Neural cell (in vitro differentiated cells): ENCODE results near the gene ADORA2A. TPM values are rescaled to one million over a fixed set of nuclear protein-coding genes. Genes with fewer than 3 reads are reported as not detected.

Experiments
- H2AFZ ChIP-seq: fragments of 200-600, 300-800 bp; sonication (generic), shearing (Covaris generic); 2 replicates; pipeline ENCODE4 v1.6.0; 2014; ENCODE audit warnings: low read depth, mild to moderate bottlenecking, antibody characterized with exemption, low read length, moderate library complexity
- H3F3A ChIP-seq: fragments of 200-600 bp; shearing (Covaris generic); 2 replicates; pipeline ENCODE4 v1.6.1; 2016; ENCODE audit warnings: mild to moderate bottlenecking, moderate library complexity, mixed read lengths, antibody characterized with exemption, low read length; ENCODE audit not compliant: insufficient read depth, poor library complexity, severe bottlenecking
- H3K27ac ChIP-seq: fragments of 200-600, 300-800 bp; sonication (generic), shearing (Covaris generic); 2 replicates; pipeline ENCODE4 v1.5.1; 2014; ENCODE audit warnings: mild to moderate bottlenecking, low read length, moderate library complexity
- H3K27me3 ChIP-seq: fragments of 300-800, 200-600 bp; sonication (generic), shearing (Covaris generic); 2 replicates; pipeline ENCODE4 v1.6.0; 2014; ENCODE audit warnings: mild to moderate bottlenecking, low read depth, low read length, moderate library complexity; ENCODE audit not compliant: insufficient read depth
- H3K36me3 ChIP-seq: fragments of 300-800, 200-600 bp; sonication (generic), shearing (Covaris generic); 2 replicates; pipeline ENCODE4 v1.5.1; 2014; ENCODE audit warnings: mild to moderate bottlenecking, antibody characterized with exemption, low read length, moderate library complexity; ENCODE audit not compliant: insufficient read depth
- H3K4me2 ChIP-seq: fragments of 300-800, 200-600 bp; sonication (generic), shearing (Covaris generic); 2 replicates; pipeline ENCODE4 v1.6.0; 2014; ENCODE audit warnings: mild to moderate bottlenecking, low read length
- H3K4me3 ChIP-seq: fragments of 300-800, 200-600 bp; sonication (generic), shearing (Covaris generic); 2 replicates; pipeline ENCODE4 v1.5.1; 2014; ENCODE audit warnings: mild to moderate bottlenecking, low read length, moderate library complexity
- H3K79me2 ChIP-seq: fragments of 200-600 bp; shearing (Covaris generic); replicated peaks from 2 replicates; pipeline ENCODE4 v1.6.0; 2014; ENCODE audit warnings: mild to moderate bottlenecking, low read length, moderate library complexity; ENCODE audit not compliant: insufficient read depth
- H3K9ac ChIP-seq: fragments of 300-800, 200-600 bp; sonication (generic), shearing (Covaris generic); 2 replicates; pipeline ENCODE4 v1.6.1; 2016; ENCODE audit warnings: mild to moderate bottlenecking, low read length, mixed read lengths
- H3K9me2 ChIP-seq: fragments of 200-600 bp; shearing (Covaris generic); 2 replicates; pipeline ENCODE4 v1.6.1; 2016; ENCODE audit warnings: mild to moderate bottlenecking, low read length, mixed read lengths; ENCODE audit not compliant: insufficient read depth
- H3K9me3 ChIP-seq: fragments of 200-600, 300-800 bp; sonication (generic), shearing (Covaris generic); 2 replicates; pipeline ENCODE4 v1.6.1; 2016; ENCODE audit warnings: mild to moderate bottlenecking, mixed run types, low read length, moderate library complexity, mixed read lengths
- H4K20me1 ChIP-seq: fragments of 200-600 bp; shearing (Covaris generic); 2 replicates; pipeline ENCODE4 v1.6.1; 2016; ENCODE audit warnings: mild to moderate bottlenecking, mixed run types; ENCODE audit not compliant: insufficient read depth
- CTCF ChIP-seq: fragments of 450-650 bp; IDR thresholded peaks from 2 replicates; pipeline ENCODE4 v1.5.1; 2014; ENCODE audit warnings: antibody characterized with exemption, mild to moderate bottlenecking, moderate library complexity; ENCODE audit not compliant: poor library complexity, severe bottlenecking
- EP300 ChIP-seq: fragments of 450-650 bp; conservative IDR thresholded peaks from 2 replicates; pipeline ENCODE4 v1.6.1; 2014; ENCODE audit warnings: antibody characterized with exemption, mild to moderate bottlenecking, moderate library complexity; ENCODE audit not compliant: poor library complexity, severe bottlenecking
- EZH2 ChIP-seq: fragments of 200-600, 300-800 bp; shearing (Covaris generic), sonication (generic); IDR thresholded peaks from 2 replicates; pipeline ENCODE4 v1.6.1; 2014; ENCODE audit warnings: antibody characterized with exemption, low read length, borderline replicate concordance, mild to moderate bottlenecking; ENCODE audit not compliant: insufficient read depth, poor library complexity, severe bottlenecking
- MXI1 ChIP-seq: fragments of 450-650 bp; conservative IDR thresholded peaks from 2 replicates; pipeline ENCODE4 v1.6.1; 2014; ENCODE audit warnings: antibody characterized with exemption, mild to moderate bottlenecking; ENCODE audit not compliant: poor library complexity, severe bottlenecking
- POLR2AphosphoS5 ChIP-seq: IDR thresholded peaks from 2 replicates; pipeline ENCODE4 v1.6.1; 2012
- RAD21 ChIP-seq: fragments of 450-650 bp; conservative IDR thresholded peaks from 2 replicates; pipeline ENCODE4 v1.6.1; 2014; ENCODE audit warnings: antibody characterized with exemption, mild to moderate bottlenecking, moderate library complexity
- REST ChIP-seq: IDR thresholded peaks from 2 replicates; pipeline ENCODE4 v1.6.1; 2012; ENCODE audit warnings: borderline replicate concordance
- SMC3 ChIP-seq: fragments of 450-650 bp; conservative IDR thresholded peaks from 2 replicates; pipeline ENCODE4 v1.6.1; 2014; ENCODE audit warnings: antibody characterized with exemption, mild to moderate bottlenecking, moderate library complexity; ENCODE audit not compliant: poor library complexity
- TAF1 ChIP-seq: IDR thresholded peaks from 2 replicates; pipeline ENCODE4 v1.6.1; 2012; ENCODE audit warnings: low read depth
- polyA plus RNA-seq: library from polyadenylated mRNA; depleted of rRNA; stranded (reverse); fragments of >200 nt; gene quantifications from 2 replicates; pipeline ENCODE4 v1.2.3, GENCODE V29; 2014

The ADORA2A gene
- polyA plus RNA-seq, 1 donor from 2014 or later, result 2.9 TPM

GRCh38 chr22:24485608-24486007, 58.2 kb downstream of the ADORA2A start:
- Histone ChIP-seq H4K20me1 (no peaks in the 10 kb centered on the region), H3K27me3 (no peaks in the 10 kb centered on the region), H3K79me2 (no peaks in the 10 kb centered on the region), H2AFZ (no peak overlapping the region), H3K4me2 (no peak overlapping the region), H3K9me2 (no peaks in the 10 kb centered on the region), H3K9ac (no peak overlapping the region), H3K9me3 (no peaks in the 10 kb centered on the region), H3K36me3 (no peaks in the 10 kb centered on the region), H3K27ac (no peak overlapping the region), H3K4me3 (no peak overlapping the region), H3F3A (no peaks in the 10 kb centered on the region)
- TF ChIP-seq EP300 (no peak), EZH2 (no peak), POLR2AphosphoS5 (no peak), CTCF (no peak), TAF1 (no peak), RAD21 (no peak), SMC3 (no peak), MXI1 (no peak), REST (no peak)

GRCh38 chr22:24486501-24486921, 59.1 kb downstream of the ADORA2A start:
- Histone ChIP-seq H3K27ac (no peak overlapping the region), H3K9me2 (no peaks in the 10 kb centered on the region), H2AFZ (no peak overlapping the region), H3K4me2 (no peak overlapping the region), H3K9ac (no peak overlapping the region), H4K20me1 (no peaks in the 10 kb centered on the region), H3K36me3 (no peaks in the 10 kb centered on the region), H3K27me3 (no peaks in the 10 kb centered on the region), H3F3A (no peaks in the 10 kb centered on the region), H3K9me3 (no peaks in the 10 kb centered on the region), H3K4me3 (no peak overlapping the region), H3K79me2 (no peaks in the 10 kb centered on the region)
- no peak for TF ChIP-seq TAF1
- TF ChIP-seq REST, result no peak
- TF ChIP-seq RAD21, result no peak
- TF ChIP-seq POLR2AphosphoS5, result no peak
- TF ChIP-seq MXI1, result no peak
- no peak for TF ChIP-seq CTCF
- TF ChIP-seq SMC3, result no peak
- no peak for TF ChIP-seq EZH2
